Vagina (tissue), 2 donors: ENCODE data around the gene NDUFAB1. TPM values are rescaled to one million over a fixed set of nuclear protein-coding genes. Genes with fewer than 3 reads are reported as not detected.
"Not testable (repeated sequence)": the region's sequence is repeated elsewhere in the genome, so short reads cannot be mapped to it uniquely, and the experiment has no call there.

ENCODE experiments used
- DNase-seq, 2 donors: peaks; one replicate each; pipeline ENCODE4 v3.0.0-alpha.2; 2017; ENCODE audit errors: extremely low spot score in 2 of 2
- H3K27ac ChIP-seq: fragments of 200-600 bp; sonication (generic); one replicate; pipeline ENCODE4 v1.5.1; 2019
- H3K27me3 ChIP-seq: fragments of 200-600 bp; sonication (generic); one replicate; pipeline ENCODE4 v1.5.1; 2019
- H3K36me3 ChIP-seq, 2 donors: fragments of 200-600 bp; sonication (generic); one replicate each; pipeline ENCODE4 v1.5.1; 2017 to 2019
- H3K4me1 ChIP-seq: fragments of 200-600 bp; sonication (generic); one replicate; pipeline ENCODE4 v1.5.1; 2019
- H3K4me3 ChIP-seq, 2 donors: fragments of 200-600 bp; sonication (generic); 1 replicate in 1 of 2; 2 replicates in 1 of 2; pipeline ENCODE4 v1.5.1; 2016 to 2019
- H3K9me3 ChIP-seq: fragments of 200-600 bp; sonication (generic); one replicate; pipeline ENCODE4 v1.5.1; 2019
- CTCF ChIP-seq, 3 experiments: fragments of 450-650 bp in 2 of 3; fragments of 200-600 bp in 1 of 3; sonication (generic) in 1 of 3; IDR thresholded peaks; one replicate each; pipeline ENCODE4 v1.5.1; 2017 to 2019; ENCODE audit warnings: antibody characterized with exemption in 3 of 3, mild to moderate bottlenecking in 2 of 3, moderate library complexity in 2 of 3
- POLR2A ChIP-seq, 2 donors: fragments of 450-650 bp; IDR thresholded peaks; one replicate each; pipeline ENCODE4 v1.6.1; 2017; ENCODE audit warnings: antibody characterized with exemption in 2 of 2, mild to moderate bottlenecking in 2 of 2, moderate library complexity in 2 of 2
- POLR2AphosphoS5 ChIP-seq, 2 donors: sonication (generic); formaldehyde crosslinking; IDR thresholded peaks; one replicate each; pipeline ENCODE4 v1.9.0; 2017; ENCODE audit warnings: antibody characterized with exemption in 2 of 2, mild to moderate bottlenecking in 2 of 2, low read depth in 1 of 2; ENCODE audit not compliant: insufficient read depth in 1 of 2
- intact Hi-C: fragments of 100-400 bp; cut with DNase I; formaldehyde crosslinking; loops from one replicate; pipeline ENCODE4 v1.15.1; 2023
- total RNA-seq: library from RNA; depleted of rRNA; stranded (reverse); fragments of >200 nt; gene quantifications from one replicate; pipeline ENCODE4 v1.2.3, GENCODE V29; 2016

NDUFAB1 gene
- total RNA-seq, 1 donor from 2014 or later: 68.8 TPM

- no peak for DNase-seq
- peaks cover 12% of the 10 kb centered on the region for H3K4me1 ChIP-seq
- H3K4me3 ChIP-seq: no peak overlapping the region
- H3K27me3 ChIP-seq: no peaks in the 10 kb centered on the region
- no peaks in the 10 kb centered on the region for H3K9me3 ChIP-seq
- TF ChIP-seq CTCF (IDR thresholded peaks at IDR 0.05) (no peak), POLR2A (IDR thresholded peaks at IDR 0.05) (no peak), POLR2AphosphoS5 (IDR thresholded peaks at IDR 0.05; ENCODE audit: insufficient read depth in 1 of 2, low read depth in 1 of 2) (no peak)
- peaks cover 0 to 44% of the 10 kb centered on the region in 2 donors for H3K36me3 ChIP-seq
- H3K27ac ChIP-seq: no peak overlapping the region
- intact Hi-C loops: no loop called here
These were observed 39.8 kb upstream of the NDUFAB1 start for GRCh38 chr16:23635958-23636357.

GRCh38 chr16:23634461-23635036 is 38.4 kb upstream of the NDUFAB1 start:
- Histone ChIP-seq H3K27me3 (no peaks in the 10 kb centered on the region), H3K36me3 (peaks cover 0 to 52% of the 10 kb centered on the region in 2 donors), H3K9me3 (no peaks in the 10 kb centered on the region), H3K27ac (no peak overlapping the region), H3K4me3 (no peak overlapping the region), H3K4me1 (peaks cover 5% of the 10 kb centered on the region)
- intact Hi-C loops: no loop called here
- TF ChIP-seq CTCF (IDR thresholded peaks at IDR 0.05) (no peak), POLR2A (IDR thresholded peaks at IDR 0.05) (no peak), POLR2AphosphoS5 (IDR thresholded peaks at IDR 0.05; ENCODE audit: insufficient read depth in 1 of 2, low read depth in 1 of 2) (no peak)
- DNase-seq: no peak

GRCh38 chr16:23631874-23632273 is 35.8 kb upstream of the NDUFAB1 start:
- H3K27ac ChIP-seq, H3K4me3 ChIP-seq, H3K4me1 ChIP-seq, DNase-seq, H3K9me3 ChIP-seq, intact Hi-C loops, H3K27me3 ChIP-seq: not testable (repeated sequence)
- H3K36me3 ChIP-seq: peaks cover 0 to 54% of the 10 kb centered on the region in 2 donors

GRCh38 chr16:23629516-23629915 is 33.4 kb upstream of the NDUFAB1 start:
- H3K27ac ChIP-seq: peak overlapping the region; percentile 38
- no peak for DNase-seq
- H3K9me3 ChIP-seq: no peaks in the 10 kb centered on the region
- peaks cover 5% of the 10 kb centered on the region for H3K4me1 ChIP-seq
- peaks cover 0 to 54% of the 10 kb centered on the region in 2 donors for H3K36me3 ChIP-seq
- no peak overlapping the region for H3K4me3 ChIP-seq
- intact Hi-C loops: no loop called here
- TF ChIP-seq POLR2AphosphoS5 (IDR thresholded peaks at IDR 0.05; ENCODE audit: insufficient read depth in 1 of 2, low read depth in 1 of 2) (peak in 1 of 2 donors; percentile 40), POLR2A (IDR thresholded peaks at IDR 0.05) (no peak)
- H3K27me3 ChIP-seq: no peaks in the 10 kb centered on the region

GRCh38 chr16:23624092-23624491 is 28.0 kb upstream of the NDUFAB1 start:
- Histone ChIP-seq H3K36me3 (peaks cover 0 to 64% of the 10 kb centered on the region in 2 donors), H3K27me3 (no peaks in the 10 kb centered on the region), H3K9me3 (no peaks in the 10 kb centered on the region), H3K4me1 (no peaks in the 10 kb centered on the region), H3K27ac (no peak overlapping the region), H3K4me3 (no peak overlapping the region)
- DNase-seq: no peak
- intact Hi-C loops: no loop called here
- TF ChIP-seq POLR2AphosphoS5 (IDR thresholded peaks at IDR 0.05; ENCODE audit: insufficient read depth in 1 of 2, low read depth in 1 of 2) (no peak), POLR2A (IDR thresholded peaks at IDR 0.05) (no peak), CTCF (IDR thresholded peaks at IDR 0.05) (no peak)

- no peak for DNase-seq
- Histone ChIP-seq H3K36me3 (peaks cover 0 to 32% of the 10 kb centered on the region in 2 donors), H3K27ac (no peak overlapping the region), H3K4me3 (no peak overlapping the region), H3K4me1 (no peaks in the 10 kb centered on the region), H3K27me3 (no peaks in the 10 kb centered on the region), H3K9me3 (no peaks in the 10 kb centered on the region)
- TF ChIP-seq POLR2A (IDR thresholded peaks at IDR 0.05) (no peak), CTCF (IDR thresholded peaks at IDR 0.05) (no peak), POLR2AphosphoS5 (IDR thresholded peaks at IDR 0.05; ENCODE audit: insufficient read depth in 1 of 2, low read depth in 1 of 2) (no peak)
- intact Hi-C loops: no loop called here
These were observed 19.7 kb upstream of the NDUFAB1 start for GRCh38 chr16:23615805-23616204.
